NCI-H748 (cell line): ENCODE measurements around the gene LIPG.

Experiments used
- DNase-seq: peaks from one replicate; lab custom pipeline; 2025; ENCODE audit not compliant: unreplicated experiment; lab: John Stamatoyannopoulos, UW

The LIPG gene

DNA sequence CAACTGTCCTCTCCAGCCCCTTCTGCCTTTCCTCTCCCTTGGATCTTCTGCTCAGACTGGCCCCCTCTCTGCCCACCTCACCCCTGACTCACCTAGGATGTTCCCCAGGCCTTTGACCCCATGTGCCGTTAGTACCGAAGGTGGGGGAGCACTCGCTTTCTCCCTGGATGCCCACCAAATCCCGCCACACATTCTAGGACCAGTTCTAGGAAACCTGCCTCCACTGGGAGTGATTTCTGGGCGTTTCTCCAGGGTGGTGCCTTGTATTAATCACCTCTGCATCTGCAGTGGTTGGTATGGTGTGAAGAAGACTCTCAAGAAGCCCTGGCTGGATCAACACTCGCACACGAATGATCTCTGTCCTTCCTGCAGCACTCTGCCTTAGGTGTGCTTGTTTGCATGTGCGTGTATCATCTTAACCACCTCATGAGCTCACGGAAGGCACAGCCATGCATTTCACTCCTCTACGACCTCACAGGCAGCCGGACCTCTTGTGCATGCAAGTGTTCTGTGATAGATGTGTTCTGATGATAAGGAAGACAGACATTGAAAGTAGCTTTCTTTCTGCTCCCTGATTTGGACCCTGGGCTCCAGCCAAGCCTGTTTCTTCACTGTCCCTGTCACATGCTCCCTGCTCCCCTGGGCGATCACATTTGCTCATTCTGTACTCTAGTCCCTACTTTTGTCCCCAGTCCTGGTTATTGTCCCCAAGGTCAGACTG, 69.4 kb downstream of the LIPG start:
- DNase-seq, result no peak

DNA sequence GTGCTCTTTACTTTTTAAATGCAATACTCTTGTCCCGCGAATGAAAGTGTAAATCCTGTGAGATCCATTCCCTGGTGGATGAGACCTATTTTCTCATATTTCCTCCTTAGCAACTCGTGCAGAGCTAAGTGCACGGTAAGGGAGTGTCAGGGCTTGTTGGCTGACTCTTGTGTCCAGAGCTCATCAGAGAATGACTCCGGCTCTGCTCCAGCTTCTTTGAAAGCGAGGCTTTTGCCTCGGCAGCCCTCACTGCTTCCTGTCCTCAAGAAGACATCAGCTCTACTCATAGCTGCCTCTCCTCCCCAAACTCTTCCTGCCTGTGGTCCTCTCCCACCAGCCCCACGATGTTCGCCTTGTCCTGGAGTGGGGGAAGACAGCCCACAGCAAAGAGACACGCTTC, 70.7 kb downstream of the LIPG start:
- no peak for DNase-seq

DNA sequence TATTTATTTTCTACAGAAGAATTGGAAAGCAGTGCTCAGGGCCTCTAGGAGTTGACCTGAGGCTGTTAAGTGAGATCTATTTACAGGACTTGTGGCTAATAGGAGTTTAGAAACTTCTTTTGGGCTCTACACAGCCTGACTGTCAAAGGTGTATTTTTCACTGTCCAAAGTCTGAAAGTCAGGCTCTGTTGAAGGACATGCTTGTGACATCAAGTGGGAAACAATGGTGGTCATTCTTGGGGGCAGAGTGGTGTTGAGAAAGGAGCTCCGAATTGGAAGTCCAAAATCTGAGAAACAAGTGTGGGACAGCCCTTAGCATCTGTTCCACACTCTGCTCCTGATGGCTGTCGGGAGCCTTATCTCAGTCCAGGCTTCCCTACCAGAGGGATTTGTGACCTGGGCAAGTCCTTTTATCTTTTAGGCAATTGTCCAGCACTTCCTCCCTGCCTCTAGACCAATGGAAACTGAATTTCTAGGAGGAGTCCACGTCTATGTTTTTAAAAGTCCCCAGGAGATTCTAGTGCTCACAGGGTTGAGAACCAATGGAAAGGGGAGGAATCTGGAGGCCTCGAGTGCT, 76.4 kb downstream of the LIPG start:
- DNase-seq, result no peak

DNA sequence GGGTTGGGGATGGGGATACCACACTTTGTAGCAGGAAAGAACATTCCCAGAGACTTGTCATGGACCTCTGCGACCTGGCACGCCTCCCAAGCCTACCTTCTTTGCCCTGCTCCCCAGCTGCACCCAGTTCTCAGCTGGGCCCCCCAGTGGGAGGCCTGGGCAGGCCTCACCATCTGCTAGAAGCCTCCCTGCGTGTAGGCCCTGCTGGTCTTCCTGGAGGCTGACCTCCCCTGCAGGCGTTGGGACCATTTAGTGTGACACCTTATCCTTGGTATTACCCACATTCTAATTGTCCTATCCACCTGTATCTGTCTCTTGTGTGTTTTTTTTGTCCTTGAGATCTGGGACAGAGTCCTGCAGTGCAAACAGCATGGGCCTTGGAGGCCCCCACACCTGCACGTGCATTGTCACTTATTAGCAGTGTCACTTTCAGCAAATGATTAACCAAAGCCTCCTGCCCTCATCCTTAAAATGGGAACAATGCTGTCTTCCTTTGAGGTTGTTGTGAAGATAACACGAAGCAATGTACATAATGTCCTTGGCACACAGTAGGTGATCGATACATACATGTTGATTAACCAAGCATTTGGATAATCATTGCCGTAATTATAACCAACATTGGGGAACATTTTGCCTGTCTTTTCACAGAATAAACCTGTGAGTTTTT, 77.2 kb downstream of the LIPG start:
- DNase-seq, result no peak

DNA sequence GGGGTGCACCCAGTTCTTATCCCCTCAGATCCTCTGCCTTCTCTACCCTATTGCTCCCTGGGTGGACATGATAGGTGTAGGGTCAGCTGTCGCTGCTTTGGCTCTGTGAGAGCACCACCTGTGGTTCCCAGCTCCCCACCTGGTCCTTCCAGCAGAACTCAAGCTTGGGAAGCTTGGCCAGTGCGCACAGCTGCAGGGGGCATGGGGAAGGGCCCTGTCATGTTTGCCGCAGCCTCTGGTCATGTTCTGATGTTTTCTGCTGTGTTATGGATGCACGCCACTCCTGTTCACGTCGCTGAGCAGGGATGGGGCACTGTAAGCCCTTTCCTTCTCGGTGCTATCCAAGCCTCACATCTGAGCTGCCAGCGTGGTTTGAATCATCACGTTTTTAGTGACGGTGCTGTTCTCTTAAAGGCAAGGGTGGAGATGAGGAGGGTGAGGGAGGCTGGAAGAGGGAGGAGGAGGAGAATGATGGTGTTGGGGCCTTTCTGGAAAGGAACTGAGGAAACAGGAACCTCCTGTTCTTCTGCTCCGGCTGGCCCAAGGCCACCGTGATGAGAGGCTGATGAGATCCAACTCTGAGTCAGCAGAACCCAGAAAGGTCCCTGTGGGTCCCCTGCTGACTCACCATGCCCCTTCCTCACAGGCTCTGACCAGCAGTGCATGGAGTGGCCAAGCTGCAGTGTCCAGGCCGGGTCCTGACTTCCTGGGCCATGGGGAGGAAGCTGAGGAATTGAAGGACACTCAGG, 78.0 kb downstream of the LIPG start:
- no peak for DNase-seq

DNA sequence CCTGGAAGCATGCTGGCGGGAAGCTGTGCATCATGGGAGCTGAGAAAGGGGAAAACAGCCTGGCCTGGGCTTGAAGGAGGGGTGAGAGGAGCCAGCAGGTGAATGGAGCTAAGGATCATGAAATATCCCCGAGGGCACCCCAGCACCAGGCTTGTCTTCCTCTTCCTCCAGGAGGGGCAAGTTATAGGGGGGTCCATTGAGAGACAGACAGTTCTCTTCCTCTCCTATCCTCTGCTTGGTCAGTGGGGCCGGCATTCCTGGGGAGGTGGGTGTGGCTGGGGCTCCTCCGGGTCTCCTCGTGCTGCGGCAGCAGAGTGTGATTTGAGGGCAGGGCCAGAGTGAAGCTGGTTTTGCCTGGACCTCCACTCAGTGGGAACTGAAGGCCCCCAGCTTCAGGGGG, 78.9 kb downstream of the LIPG start:
- no peak for DNase-seq

DNA sequence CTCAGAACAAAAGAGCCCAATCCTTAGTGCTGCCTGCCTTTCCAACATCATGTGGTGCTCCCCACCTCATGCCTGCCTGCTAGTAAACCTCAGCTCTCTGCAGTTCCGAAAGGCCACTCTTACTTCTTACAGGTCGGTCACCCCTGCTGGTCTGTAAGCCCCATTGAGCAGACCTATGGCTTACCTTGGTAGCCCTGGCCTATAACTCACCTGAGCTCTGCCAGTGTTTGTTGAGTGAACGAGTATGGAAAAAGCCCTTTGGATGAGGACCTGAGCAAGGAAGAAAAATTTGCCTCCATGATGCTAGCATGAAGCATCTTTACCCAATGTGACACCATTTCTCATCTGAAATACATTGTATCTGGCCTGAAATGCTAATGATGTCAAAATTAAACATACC, 83.3 kb downstream of the LIPG start:
- DNase-seq, result no peak

DNA sequence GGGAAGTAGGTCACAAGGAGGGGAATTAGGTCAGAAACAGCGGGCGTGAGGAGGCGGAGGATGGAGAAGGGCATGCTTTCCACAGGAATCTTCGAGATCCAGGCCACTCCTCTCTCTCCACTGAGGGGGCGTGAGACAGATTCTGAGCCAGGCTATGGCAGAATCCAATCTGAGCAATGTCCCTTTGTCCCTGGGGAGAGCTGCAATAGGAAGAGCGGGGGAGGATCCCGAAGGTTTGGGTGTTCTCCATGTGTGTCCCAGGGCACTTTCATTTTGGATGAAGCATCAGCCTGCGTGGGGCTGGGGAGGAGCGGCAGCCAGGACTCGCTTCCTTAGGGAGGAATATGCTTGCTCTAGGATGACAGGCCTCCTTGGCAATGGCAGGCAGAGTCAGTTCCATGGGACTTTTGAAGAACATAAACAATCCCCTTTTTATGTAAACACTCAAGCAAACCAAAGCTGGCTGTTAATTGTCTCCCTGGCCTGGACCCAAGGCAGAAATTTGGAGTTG, 84.0 kb downstream of the LIPG start:
- DNase-seq, result no peak

DNA sequence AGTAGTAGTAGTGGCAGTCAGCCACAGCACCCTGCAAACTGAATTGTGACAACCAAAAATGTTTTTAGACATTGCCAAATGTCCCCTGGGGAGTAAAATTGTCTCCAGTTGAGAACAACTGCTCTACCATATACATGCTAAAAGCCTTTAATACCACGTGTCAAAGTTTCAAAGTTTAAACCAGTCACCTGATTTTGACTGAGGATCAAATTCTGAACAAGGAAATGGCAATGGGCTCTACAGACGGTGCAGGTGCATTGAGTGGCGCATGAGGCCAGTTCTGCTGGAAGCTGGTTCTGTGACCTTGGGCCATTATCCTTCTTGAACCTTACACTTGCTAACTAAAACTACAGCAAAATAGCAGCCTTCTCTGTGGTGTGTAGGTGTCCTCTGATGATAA, 85.0 kb downstream of the LIPG start:
- no peak for DNase-seq

DNA sequence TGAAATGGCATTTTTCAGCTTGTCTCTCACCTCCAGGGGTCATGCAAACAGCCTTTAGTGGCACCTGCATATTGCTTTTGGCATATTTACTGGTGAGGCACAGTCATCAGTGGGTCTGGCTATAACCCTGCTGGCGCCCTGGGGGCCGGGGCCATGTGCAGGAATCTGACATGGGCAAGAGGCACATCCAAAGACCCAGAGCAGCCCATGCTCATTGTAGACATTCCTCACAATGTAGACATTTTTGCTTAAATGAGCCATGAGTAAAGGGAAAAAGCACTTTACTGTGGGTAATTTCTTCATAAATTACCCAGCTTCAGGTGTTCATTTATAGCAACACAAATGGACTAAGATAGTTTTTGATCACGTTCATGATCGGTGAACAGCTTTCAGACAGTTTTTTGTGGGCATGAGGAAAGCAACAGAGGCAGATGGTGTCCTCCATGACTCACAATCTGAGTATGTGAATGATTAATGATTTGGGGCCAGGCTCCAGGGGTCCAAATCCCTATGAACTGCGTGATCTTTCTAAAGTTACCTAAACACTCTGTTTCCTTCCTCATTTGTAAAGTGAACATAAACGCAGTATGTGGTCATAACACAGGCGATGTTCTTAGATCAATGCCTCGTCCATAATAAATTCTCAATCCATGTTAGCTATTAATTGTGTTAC, 85.8 kb downstream of the LIPG start:
- no peak for DNase-seq

DNA sequence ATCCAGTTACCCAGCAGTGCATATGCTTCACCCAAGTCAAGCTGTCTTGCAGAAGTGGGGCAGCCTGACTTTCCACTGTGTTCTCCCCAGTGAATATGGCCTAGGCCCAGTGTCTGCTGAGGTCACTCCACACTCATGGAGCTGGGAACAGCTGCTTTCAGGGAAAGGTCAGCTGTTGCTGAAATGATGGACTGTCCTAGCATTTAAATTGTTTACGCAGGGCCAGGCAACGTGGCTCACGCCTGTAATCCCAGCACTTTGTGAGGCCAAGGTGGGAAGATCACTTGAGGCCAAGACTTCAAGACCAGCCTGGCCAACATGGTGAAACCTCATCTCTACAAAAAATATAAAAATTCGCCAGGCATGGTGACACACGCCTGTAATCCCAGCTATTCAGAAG, 86.5 kb downstream of the LIPG start:
- DNase-seq, result no peak
